GM04504 (cell line): ENCODE results near the gene MT1F.
"Not testable (repeated sequence)": the region's sequence is repeated elsewhere in the genome, so short reads cannot be mapped to it uniquely, and the experiment has no call there.

Source experiments
- DNase-seq: peaks from one replicate; pipeline ENCODE4 v3.0.0-alpha.2; 2012; ENCODE audit warnings: low read depth

Gene MT1F

DNA sequence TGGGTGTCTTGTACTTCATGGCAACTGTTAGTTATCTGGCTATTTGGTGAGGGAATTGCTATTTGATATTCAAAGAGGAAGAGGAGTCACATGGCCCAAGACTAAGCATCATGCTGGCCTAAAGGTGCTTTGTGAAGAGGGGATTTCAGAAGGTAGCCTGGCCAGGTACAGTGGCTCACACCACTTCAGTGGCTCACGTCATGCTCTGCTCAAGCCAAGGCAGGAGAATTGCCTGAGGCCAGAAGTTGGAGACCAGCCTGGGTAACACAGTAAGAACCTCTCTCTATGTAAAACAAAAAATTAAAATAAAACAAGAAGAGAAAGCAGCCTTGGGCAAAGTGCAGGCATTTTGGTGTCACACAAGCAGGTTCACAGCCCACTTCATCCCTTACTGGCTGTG lies 12.4 kb upstream of the MT1F start:
- DNase-seq, result no peak

- no peak for DNase-seq
These were observed 11.9 kb upstream of the MT1F start for GRCh38 chr16:56645838-56646237.

DNA sequence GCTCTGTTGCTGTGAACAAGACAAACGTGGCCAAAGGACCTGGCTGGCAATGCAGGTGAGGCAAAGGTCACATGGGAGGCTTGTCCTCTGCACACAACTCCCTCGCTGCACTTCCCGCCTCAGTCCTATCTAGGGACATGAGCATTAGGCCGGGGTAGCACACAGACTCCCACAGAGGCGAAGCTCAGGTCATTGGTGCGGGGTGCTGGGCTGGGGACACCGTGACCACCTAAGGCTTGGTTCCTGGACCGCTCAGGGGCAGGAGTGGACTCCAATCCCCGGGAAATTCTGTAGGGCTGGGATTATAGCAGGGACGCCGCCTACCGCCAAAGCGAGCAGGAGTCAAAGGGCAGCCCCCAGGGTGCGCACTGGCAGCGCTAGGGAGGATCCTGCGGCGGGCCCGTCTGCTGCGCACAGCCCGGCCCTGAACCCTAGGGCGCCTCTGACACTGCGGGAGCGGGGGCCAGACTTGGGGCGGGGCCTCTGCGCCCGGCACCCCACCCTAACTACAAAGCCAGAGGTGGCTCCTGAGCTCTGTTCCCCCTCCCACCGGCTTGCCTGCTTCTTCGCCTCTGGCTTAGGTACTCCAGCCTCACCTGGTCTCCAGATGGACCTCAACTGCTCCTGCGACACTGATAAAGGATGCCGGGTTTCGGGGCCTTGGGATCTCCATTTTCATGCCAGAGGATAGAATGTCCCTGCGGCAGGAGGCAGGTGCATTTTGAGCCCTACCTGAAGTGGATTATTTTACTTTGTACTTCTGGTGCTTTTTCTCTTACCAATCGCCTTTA lies 9.9 kb upstream of the MT1F start:
- DNase-seq, result no peak

DNA sequence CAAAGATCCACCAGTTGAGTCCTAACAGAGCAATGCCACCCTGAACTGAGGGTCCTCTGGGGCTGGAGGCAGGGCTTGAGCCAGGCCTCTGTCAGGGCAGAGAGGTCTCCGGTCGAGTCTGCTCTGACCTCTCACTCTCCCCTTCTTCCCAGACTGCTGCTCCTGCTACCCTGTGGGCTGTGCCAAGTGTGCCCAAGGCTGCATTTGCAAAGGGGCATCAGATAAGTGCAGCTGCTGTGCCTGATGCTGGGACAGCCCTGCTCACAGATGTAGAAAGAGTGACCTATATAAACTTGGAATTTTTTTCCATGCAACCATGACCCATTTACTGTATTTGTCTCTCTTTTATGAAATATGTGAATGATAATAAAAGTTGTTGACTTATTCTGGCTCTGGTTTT lies 8.5 kb upstream of the MT1F start:
- no peak for DNase-seq

DNA sequence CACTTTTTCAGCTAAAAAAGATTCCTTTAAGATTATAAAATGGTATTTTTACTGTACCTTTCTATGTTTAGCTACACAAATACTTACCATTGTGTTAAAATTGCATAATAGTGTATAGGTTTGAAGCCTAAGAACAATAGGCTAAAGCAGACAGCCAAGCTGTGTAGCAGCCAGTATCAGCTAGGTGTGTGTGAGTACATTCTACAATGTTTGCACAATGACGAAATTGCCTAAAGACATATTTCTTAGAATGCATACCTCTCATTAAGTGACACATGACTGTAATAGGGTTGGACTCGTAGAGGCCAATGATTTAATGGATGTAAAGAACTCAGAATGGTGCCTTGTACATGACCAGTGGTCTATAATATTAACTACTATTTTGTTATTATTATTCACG lies 7.9 kb upstream of the MT1F start:
- DNase-seq, result no peak

DNA sequence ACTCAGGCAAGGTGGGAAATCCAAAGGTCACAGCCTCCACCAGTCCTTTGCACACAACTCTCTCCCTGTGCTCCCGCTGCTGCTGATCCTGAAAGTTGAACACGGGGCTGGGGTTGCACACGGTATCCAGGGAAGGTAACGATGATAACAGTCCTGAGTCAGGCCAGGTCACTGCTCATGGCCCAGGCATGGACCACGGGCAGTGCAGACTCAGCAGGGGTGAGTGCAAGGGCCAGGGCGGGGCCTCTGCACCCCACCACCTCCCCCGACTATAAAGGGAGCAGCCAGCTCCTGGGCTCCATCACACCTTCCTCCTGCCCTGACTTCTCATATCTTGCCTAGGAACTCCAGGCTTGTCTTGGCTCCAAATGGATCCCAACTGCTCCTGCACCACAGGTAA lies 6.2 kb upstream of the MT1F start, which contains the start of gene MT1B:
MT1B (plus strand) TSS at position 301 of the 400 bp plus-strand sequence; CDS start at position 369, 68 bp downstream.
- no peak for DNase-seq

DNA sequence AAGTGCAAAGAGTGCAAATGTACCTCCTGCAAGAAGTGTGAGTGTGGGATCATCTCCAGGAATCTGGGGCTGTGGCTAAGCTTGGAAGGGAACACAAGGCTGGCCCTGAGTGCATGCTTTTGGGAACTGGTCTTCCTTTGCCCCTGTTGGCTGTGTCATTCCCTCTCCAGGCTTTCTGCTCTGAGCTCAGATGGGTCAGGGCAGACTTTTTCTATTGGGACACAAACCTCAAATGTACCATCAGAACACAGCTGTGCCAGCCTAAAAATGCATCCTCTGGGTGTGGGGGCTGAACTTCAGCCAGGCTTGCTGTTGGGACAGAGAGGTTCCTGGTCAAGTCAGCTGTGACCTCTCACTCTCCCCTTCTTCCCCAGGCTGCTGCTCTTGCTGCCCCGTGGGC lies 5.2 kb upstream of the MT1F start:
- DNase-seq, result no peak

GRCh38 chr16:56653218-56653617 lies 4.5 kb upstream of the MT1F start:
- no peak for DNase-seq

DNA sequence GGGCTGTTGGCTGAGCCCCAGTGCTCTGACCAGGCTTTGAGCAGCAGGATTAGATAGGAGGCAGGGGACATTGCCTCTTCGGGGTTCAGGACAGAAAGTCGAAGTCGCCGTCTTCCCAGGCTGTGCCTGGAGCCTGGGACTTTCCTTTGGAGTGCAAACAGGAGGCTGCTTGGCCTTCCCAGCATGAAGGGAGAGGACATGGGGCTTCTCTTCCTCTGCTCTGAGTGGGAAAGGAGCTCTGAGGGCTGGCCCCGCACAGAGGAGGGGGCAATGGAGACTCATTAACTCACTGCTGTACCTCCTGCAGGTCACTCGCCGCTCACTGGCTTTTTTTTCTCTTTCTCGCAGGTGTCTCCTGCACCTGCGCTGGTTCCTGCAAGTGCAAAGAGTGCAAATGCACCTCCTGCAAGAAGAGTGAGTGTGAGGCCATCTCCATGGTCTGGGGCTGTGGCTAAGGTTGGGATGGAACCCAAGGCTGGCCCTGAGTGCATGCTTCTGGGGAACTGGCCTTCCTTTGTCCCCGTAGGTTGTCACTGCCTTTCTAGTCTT lies 642 bp downstream of the MT1F start:
- DNase-seq, result no peak

DNA sequence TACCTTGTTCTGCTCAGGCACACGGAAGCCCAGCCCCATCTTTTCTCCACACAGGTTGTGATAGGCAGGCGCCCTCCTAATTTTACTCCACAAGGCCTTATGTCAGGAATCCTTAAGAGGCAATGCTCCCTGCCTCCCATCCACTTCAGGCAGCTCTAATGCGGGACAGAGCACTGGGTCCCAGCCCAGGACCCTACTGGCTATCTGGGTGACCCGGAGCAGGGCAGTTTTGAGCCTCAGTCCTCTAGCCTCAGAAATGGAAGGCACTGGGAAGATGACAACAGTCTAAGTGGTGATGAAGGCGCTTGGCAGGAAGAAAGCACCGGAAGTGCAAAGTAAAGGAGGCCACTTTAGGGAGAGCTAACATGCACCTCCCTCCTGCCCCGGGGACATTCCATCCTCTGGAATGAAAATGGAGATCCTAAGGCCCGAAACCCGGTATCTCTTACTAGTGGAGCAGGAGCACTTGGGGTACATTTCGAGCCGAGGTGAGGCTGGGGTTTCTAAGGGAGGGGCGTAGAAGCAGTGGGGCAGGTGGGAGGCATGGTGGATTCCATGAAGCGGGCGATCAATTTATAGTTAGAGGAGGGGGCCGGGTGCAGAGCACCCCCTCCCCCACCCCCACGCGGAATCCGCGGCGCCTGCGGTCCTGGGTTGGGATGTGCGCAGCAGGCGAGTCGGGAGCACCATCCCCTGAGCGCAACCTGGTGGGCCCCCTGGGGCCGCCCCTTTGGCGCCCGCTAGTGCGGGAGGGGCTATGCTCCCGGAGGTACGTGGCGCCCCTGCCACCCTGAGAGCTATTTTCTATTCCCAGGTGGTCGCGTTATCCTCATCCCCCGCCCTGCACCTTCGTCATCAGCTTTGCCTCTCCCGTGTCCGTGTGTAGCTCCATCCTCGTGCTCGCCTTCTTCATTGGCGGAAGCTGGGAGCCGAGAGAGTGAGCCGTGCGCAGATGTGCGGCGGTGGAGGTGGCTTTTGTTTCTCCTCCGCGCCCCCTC lies 4.9 kb downstream of the MT1F start:
- no peak for DNase-seq

GRCh38 chr16:56664506-56664905 lies 6.7 kb downstream of the MT1F start:
- DNase-seq, result no peak

- not testable (repeated sequence) for DNase-seq
These were observed 7.8 kb downstream of the MT1F start for GRCh38 chr16:56665286-56666261.

DNA sequence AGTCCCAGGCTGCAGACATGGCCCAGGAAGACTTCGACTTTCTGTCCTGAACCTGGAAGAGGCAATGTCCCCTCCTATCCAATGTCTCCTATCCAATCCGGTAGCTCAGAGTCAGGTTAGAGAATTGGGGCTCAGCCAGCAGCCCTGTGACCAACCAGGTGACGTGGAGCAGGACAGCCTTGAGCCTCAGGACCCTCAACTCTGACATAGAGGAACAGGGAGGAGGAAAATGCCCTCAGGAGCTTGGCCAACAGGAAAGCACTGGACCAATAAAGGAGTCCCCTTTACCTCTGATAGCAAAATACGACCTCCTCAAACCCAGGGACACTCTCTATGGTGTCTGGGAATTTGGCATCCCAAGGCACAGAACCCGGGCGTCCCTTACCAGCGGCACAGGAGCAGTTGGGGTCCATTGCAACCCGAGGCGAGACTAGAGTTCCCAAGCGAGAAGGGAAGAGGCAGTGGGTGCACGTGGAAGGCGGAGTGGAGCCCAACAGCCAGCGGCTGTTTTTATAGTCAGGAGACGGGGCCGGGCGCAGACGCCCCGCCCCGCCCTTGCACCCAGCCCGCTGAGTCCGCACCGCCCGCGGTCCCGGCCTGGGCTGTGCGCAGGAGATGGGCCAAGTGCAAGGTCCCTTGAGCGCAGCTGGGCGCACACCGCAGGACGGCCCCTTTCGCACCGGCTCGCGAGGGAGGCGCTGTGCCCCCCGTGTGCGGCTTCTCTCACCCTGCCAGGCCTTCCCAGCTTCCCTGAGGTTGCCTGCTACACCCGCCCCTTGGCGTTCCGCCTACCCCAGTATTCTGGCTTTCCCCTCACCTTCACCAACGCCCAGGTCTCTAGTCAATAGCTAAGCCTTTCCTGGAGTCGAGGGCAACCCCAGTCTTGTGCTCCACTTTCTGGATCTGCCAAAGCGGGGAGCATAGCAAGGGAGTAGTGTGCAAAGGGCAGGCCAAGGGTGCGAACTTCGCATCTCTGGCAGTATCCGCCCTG lies 10.1 kb downstream of the MT1F start, which contains the start of gene MT1G:
MT1G (minus strand) TSS at position 485 of the 991 bp plus-strand sequence; CDS start at position 413, 72 bp downstream.
- no peak for DNase-seq

GRCh38 chr16:56669005-56669839 lies 11.5 kb downstream of the MT1F start, which contains the start of gene MT1H:
Gene MT1H (plus strand): TSS chr16:56669814. CDS start chr16:56669885, 71 bp downstream.
- no peak for DNase-seq

GRCh38 chr16:56669840-56670619 lies 12.3 kb downstream of the MT1F start:
- DNase-seq, result no peak

DNA sequence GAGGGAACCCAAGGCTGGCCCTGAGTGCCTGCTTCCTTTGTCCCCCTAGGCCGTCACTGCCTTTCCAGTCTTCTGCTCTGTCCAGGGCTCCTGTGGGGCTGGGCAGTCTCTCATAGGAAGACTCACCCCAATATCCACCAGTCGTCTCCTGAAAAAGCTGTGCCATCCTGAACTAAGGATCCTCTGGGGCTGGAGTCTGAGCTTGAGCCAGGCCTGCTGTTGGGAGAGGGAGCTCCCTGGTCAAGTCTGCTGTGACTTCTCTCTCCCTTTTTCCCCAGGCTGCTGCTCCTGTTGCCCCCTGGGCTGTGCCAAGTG lies 12.8 kb downstream of the MT1F start:
- DNase-seq, result no peak

GRCh38 chr16:56671691-56672090 lies 13.9 kb downstream of the MT1F start:
- not testable (repeated sequence) for DNase-seq

DNA sequence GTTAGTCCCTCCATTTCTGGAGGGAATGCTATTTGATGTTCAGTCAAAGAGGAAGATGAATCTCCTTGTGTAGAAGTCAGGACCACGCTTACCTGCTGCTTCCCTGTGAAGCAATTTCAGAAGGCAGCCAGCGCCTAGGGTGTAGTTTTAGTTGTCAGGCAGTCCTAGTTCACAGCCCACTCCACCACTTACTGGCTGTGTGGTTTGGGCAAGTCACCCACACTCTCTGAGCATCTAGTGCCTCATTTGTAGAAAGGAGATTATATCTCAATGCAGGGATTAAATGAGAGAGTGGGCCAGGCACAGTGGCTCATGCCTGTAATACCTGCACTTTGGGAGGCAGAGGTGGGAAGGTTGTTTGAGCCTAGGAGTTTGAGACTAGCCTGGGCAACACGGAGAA lies 14.4 kb downstream of the MT1F start:
- not testable (repeated sequence) for DNase-seq
